DOHH2 (cell line): ENCODE measurements around the gene RASL12.
"Not testable (repeated sequence)": the region's sequence is repeated elsewhere in the genome, so short reads cannot be mapped to it uniquely, and the experiment has no call there.

Experiments
- H3F3A ChIP-seq: fragments of 200-600 bp; sonication (generic), shearing (Covaris generic); 2 replicates; pipeline ENCODE4 v1.6.0; 2016; ENCODE audit warnings: antibody characterized with exemption, mild to moderate bottlenecking; ENCODE audit not compliant: control insufficient read depth, insufficient read depth
- H3K27ac ChIP-seq: fragments of 200-600 bp; sonication (generic); 2 replicates; pipeline ENCODE4 v1.5.1; 2014; ENCODE audit warnings: low read depth, mild to moderate bottlenecking, low read length, moderate library complexity
- H3K27me3 ChIP-seq: fragments of 200-600 bp; sonication (generic); 2 replicates; pipeline ENCODE4 v1.6.1; 2014; ENCODE audit warnings: mild to moderate bottlenecking, low read length, mixed read lengths; ENCODE audit not compliant: control insufficient read depth
- H3K36me3 ChIP-seq: fragments of 200-600 bp; sonication (generic); 2 replicates; pipeline ENCODE4 v1.6.1; 2014; ENCODE audit warnings: mild to moderate bottlenecking, low read length, moderate library complexity, mixed read lengths; ENCODE audit not compliant: control insufficient read depth
- H3K4me1 ChIP-seq: fragments of 200-600 bp; sonication (generic); 2 replicates; pipeline ENCODE4 v1.6.1; 2014; ENCODE audit warnings: mild to moderate bottlenecking, low read length, mixed read lengths; ENCODE audit not compliant: control insufficient read depth
- H3K4me2 ChIP-seq: fragments of 200-600 bp; sonication (generic); 2 replicates; pipeline ENCODE4 v1.6.0; 2014; ENCODE audit warnings: mild to moderate bottlenecking, low read length, moderate library complexity
- H3K4me3 ChIP-seq: fragments of 200-600 bp; sonication (generic); 2 replicates; pipeline ENCODE4 v1.5.1; 2014; ENCODE audit warnings: mild to moderate bottlenecking, low read length, mixed read lengths
- H3K79me2 ChIP-seq: fragments of 200-600 bp; sonication (generic); 2 replicates; pipeline ENCODE4 v1.6.1; 2014; ENCODE audit warnings: mild to moderate bottlenecking, low read length, mixed read lengths; ENCODE audit not compliant: control insufficient read depth
- H3K9me2 ChIP-seq: fragments of 200-600 bp; sonication (generic); replicated peaks from 2 replicates; pipeline ENCODE4 v1.6.1; 2014; ENCODE audit warnings: mild to moderate bottlenecking, low read length, mixed read lengths; ENCODE audit not compliant: control insufficient read depth
- H3K9me3 ChIP-seq: fragments of 200-600 bp; sonication (generic); 2 replicates; pipeline ENCODE4 v1.6.1; 2014; ENCODE audit warnings: antibody characterized with exemption, low read length, mixed read lengths; ENCODE audit not compliant: control insufficient read depth, insufficient read depth
- H4K20me1 ChIP-seq: fragments of 200-600 bp; sonication (generic); 2 replicates; pipeline ENCODE4 v1.6.0; 2014; ENCODE audit warnings: low read depth, mild to moderate bottlenecking, antibody characterized with exemption, low read length, moderate library complexity; ENCODE audit not compliant: control insufficient read depth, insufficient read depth
- CTCF ChIP-seq: fragments of 200-600 bp; sonication (generic); IDR thresholded peaks from one replicate; pipeline ENCODE4 v1.5.1; 2014; ENCODE audit warnings: antibody characterized with exemption, mild to moderate bottlenecking, low read depth, low read length; ENCODE audit not compliant: poor library complexity, severe bottlenecking
- EZH2phosphoT487 ChIP-seq: fragments of 200-600 bp; sonication (generic); IDR thresholded peaks from 2 replicates; pipeline ENCODE4 v1.6.1; 2017; ENCODE audit warnings: borderline replicate concordance, mild to moderate bottlenecking, antibody characterized with exemption, low read length, moderate library complexity, mixed read lengths

RASL12 gene

DNA sequence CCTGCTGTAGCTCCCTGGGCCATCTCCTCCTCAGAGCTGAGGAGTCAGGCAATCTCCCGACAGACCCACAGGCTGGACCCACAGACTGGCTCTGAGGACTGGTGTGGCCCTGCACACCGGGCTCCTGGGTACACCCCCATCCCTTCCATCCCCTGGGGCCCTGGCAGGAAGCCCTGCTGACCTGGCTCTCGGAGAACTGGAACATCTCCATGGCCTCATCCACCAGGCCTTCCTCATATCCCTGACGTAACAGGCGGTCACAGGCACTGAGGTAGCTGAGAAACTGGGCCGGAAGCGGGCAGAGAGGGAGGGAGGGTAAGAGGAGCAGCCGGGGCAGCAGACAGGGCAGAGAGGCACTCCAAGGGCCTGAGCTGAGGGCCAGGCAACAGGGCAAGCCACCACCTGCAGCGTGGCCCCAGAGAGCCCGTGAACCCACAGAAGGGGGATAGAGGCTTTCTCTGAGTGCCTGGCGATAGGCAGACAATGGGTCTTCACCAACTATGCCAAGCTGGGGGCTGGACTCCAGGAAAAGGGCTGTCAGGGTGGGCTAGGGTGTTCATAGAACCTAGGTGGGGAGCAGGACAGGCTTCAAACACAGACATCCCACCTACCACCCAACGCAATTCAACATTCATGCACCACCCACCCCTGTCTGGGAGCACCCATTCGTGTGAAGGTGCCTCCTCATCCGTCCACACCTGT lies 26.7 kb upstream of the RASL12 start:
- TF ChIP-seq CTCF, result no peak
- TF ChIP-seq EZH2phosphoT487, result no peak
- no peaks in the 10 kb centered on the region for H4K20me1 ChIP-seq
- H3K4me1 ChIP-seq, result no peaks in the 10 kb centered on the region

DNA sequence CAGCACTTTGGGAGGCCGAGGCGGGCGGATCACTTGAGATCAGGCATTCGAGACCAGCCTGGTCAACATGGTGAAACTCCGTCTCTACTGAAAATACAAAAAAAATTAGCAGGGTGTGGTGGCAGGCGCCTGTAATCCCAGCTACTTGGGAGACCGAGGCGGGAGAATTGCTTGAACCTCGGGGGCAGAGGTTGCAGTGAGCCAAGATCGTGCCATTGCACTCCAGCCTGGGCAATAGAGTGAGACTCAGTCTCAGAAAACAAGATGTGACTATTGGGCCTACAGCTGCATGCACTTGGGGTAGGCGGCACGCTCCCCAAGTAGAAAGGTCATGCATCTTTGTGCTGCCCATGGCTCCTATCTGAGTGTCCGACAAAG lies 26.0 kb upstream of the RASL12 start:
- H3K9me2 ChIP-seq, H3F3A ChIP-seq, H3K27ac ChIP-seq, H3K27me3 ChIP-seq, H3K4me1 ChIP-seq, H4K20me1 ChIP-seq, H3K9me3 ChIP-seq, H3K4me2 ChIP-seq, H3K79me2 ChIP-seq, H3K4me3 ChIP-seq: not testable (repeated sequence)
- H3K36me3 ChIP-seq, result peaks cover 12% of the 10 kb centered on the region

More for the DNA sequence above, 26.7 kb upstream of the RASL12 start:
- H3K36me3 ChIP-seq, result peaks cover 18% of the 10 kb centered on the region
- H3K4me2 ChIP-seq, result no peak overlapping the region
- H3K9me2 ChIP-seq, result no peaks in the 10 kb centered on the region
- no peaks in the 10 kb centered on the region for H3K9me3 ChIP-seq
- no peaks in the 10 kb centered on the region for H3K79me2 ChIP-seq
- H3K27ac ChIP-seq, result no peak overlapping the region
- no peaks in the 10 kb centered on the region for H3K27me3 ChIP-seq
- no peaks in the 10 kb centered on the region for H3F3A ChIP-seq
- no peak overlapping the region for H3K4me3 ChIP-seq

DNA sequence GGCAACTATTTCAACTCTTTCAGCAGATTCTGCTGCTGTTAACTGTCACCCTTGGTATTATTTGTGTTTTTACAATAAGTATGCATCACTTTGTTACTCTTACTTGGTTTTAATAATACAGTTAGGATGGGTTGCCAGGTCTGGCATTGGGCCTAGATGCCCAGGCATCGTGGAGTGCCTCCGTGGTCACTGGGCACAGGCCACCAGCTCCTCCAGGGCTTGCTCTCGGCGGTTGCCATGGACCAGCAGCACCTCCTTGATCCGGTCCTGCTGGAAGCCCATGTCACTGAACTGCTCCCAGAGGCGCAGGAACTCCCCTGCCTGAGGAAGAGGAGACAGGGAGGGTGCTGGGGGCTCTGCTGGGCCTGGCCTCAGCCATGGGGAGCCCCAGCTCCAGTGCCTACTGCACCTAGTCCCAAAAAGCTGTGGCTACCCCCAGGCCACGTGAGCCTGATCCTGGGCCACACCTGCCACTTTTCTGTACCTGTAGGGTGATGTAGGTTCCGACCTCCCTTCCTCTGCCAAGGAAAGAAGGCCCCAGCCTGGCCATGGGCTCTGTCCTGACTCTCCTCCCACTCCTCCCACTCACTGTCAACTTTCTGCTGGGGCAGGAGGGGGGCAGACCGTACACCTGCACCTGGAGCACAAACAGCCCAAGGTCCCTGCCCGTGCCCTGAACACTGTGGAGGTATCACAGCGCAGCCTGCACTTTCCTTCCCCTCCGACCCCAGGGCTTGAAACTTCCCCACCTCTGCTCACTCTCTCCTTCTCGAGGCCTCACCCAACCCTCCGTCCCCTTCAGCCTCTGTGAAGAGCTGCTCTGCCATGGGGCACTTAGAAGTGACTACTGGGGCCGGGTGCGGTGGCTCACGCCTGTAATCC lies 25.4 kb upstream of the RASL12 start:
- H4K20me1 ChIP-seq, result no peaks in the 10 kb centered on the region
- H3F3A ChIP-seq, result no peaks in the 10 kb centered on the region
- H3K4me3 ChIP-seq, result no peak overlapping the region
- no peaks in the 10 kb centered on the region for H3K79me2 ChIP-seq
- no peaks in the 10 kb centered on the region for H3K4me1 ChIP-seq
- no peak overlapping the region for H3K27ac ChIP-seq
- peaks cover 5% of the 10 kb centered on the region for H3K36me3 ChIP-seq
- no peak overlapping the region for H3K4me2 ChIP-seq
- no peaks in the 10 kb centered on the region for H3K9me2 ChIP-seq
- no peaks in the 10 kb centered on the region for H3K9me3 ChIP-seq
- H3K27me3 ChIP-seq, result no peaks in the 10 kb centered on the region
- TF ChIP-seq EZH2phosphoT487 (no peak), CTCF (no peak)
